ENCODE measurements around the gene TSPAN3. TPM values are rescaled to one million over a fixed set of nuclear protein-coding genes. Genes with fewer than 3 reads are reported as not detected.

The TSPAN3 gene
- total RNA-seq, 2 experiments from 2014 or later: 35.2 to 47.2 TPM

GRCh38 chr15:77042955-77043920 lies 27.7 kb downstream of the TSPAN3 start:
- peaks cover 10% of the 10 kb centered on the region for H3K36me3 ChIP-seq (ENCODE audit: insufficient read depth, low read length)
- CTCF ChIA-PET (ENCODE audit: unreplicated experiment): no interaction called here
- POLR2A ChIA-PET: no interaction called here
- no peaks in the 10 kb centered on the region for H3K9me3 ChIP-seq (ENCODE audit: low read length)
- no peak overlapping the region for H2AFZ ChIP-seq (ENCODE audit: low read length)
- no TSS peak for BruUV-seq (replicated peaks)
- H3K9me2 ChIP-seq (ENCODE audit: insufficient read depth, low read length): no peaks in the 10 kb centered on the region
- intact Hi-C loops (cut with micrococcal nuclease; ENCODE audit: unreplicated experiment): no loop called here
- H4K20me1 ChIP-seq (ENCODE audit: insufficient read depth, low read length): no peaks in the 10 kb centered on the region
- H3K4me1 ChIP-seq (ENCODE audit: insufficient read depth, low read length, poor library complexity, severe bottlenecking): no peaks in the 10 kb centered on the region
- TF ChIP-seq EZH2phosphoT487 (IDR thresholded peaks at IDR 0.05; ENCODE audit: borderline replicate concordance, low read depth, low read length): no peak
- TF ChIP-seq CTCF (conservative IDR thresholded peaks at IDR 0.05; ENCODE audit: low read length): no peak
- no peak overlapping the region for H3K4me3 ChIP-seq (ENCODE audit: low read depth, low read length, poor library complexity, severe bottlenecking)
- no peaks in the 10 kb centered on the region for H3K79me2 ChIP-seq (ENCODE audit: insufficient read depth, low read depth, low read length)
- DNase-seq (ENCODE audit: low spot score): no peak
- H3K27ac ChIP-seq (ENCODE audit: low read depth, low read length, poor library complexity, severe bottlenecking): no peak overlapping the region
- H3K4me2 ChIP-seq (ENCODE audit: low read length): no peak overlapping the region

DNA sequence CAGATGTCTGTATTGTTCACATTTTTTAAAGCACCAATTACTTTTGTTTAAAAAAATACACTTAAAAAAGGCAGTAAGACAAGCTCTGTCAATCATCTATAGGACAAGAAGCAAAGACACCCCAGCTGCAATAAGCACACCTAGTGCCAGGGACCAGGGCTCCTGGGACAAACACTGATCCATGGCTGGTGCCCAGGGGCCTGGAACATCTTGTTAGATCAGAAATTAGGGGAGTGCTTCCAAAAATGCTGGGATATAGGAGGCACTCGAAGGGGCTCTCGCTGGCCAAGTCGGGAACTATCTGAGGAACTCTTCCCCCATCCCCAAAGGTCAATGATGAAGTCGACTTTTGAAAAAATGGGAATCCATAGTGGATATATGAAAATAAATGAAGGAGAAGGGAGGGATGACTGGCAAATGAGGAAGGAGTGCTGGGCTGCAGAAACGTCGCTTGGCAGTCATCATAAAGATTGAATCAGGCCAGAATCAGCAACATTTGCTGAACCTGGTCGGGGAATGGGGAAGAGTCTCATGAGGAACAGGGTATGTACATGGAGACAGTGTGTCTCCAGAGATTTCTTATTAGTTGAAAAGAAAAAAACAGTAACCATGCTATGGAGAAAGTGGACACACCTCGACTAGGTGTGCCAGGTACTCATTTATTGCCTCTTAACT lies 28.5 kb downstream of the TSPAN3 start:
- BruUV-seq (replicated peaks): no TSS peak
- Histone ChIP-seq H3K27ac (ENCODE audit: low read depth, low read length, poor library complexity, severe bottlenecking) (no peak overlapping the region), H2AFZ (ENCODE audit: low read length) (no peak overlapping the region), H3K9me3 (ENCODE audit: low read length) (peaks cover 6% of the 10 kb centered on the region; the same call in 1 of the 2 replicates), H3K36me3 (ENCODE audit: insufficient read depth, low read length) (peaks cover 10% of the 10 kb centered on the region), H3K4me3 (ENCODE audit: low read depth, low read length, poor library complexity, severe bottlenecking) (no peak overlapping the region), H3K79me2 (ENCODE audit: insufficient read depth, low read depth, low read length) (no peaks in the 10 kb centered on the region), H3K4me2 (ENCODE audit: low read length) (no peak overlapping the region), H4K20me1 (ENCODE audit: insufficient read depth, low read length) (no peaks in the 10 kb centered on the region), H3K4me1 (ENCODE audit: insufficient read depth, low read length, poor library complexity, severe bottlenecking) (no peaks in the 10 kb centered on the region), H3K9me2 (ENCODE audit: insufficient read depth, low read length) (no peaks in the 10 kb centered on the region)
- intact Hi-C loops (cut with micrococcal nuclease; ENCODE audit: unreplicated experiment): no loop called here
- no peak for DNase-seq (ENCODE audit: low spot score)
- POLR2A ChIA-PET: interaction anchor here (0.7 kb wide), 1 partner anchor 26 kb away, joined by 3 read pairs; no protein-coding TSS in a partner anchor
- CTCF ChIA-PET (ENCODE audit: unreplicated experiment): no interaction called here
- no peak for TF ChIP-seq CTCF (conservative IDR thresholded peaks at IDR 0.05; ENCODE audit: low read length)
- no peak for TF ChIP-seq EZH2phosphoT487 (IDR thresholded peaks at IDR 0.05; ENCODE audit: borderline replicate concordance, low read depth, low read length)

All from OCI-LY7 (cell line).